AG10803 (cell line): ENCODE data around the gene TMEM225B.
"Not testable (repeated sequence)": the region's sequence is repeated elsewhere in the genome, so short reads cannot be mapped to it uniquely, and the experiment has no call there.

ENCODE experiments used
- DNase-seq: peaks from one replicate; pipeline ENCODE4 v3.0.0; 2010; ENCODE audit warnings: low read depth
- H3K4me3 ChIP-seq: 2 replicates; pipeline ENCODE4 v1.5.1; 2011; ENCODE audit warnings: mild to moderate bottlenecking, low read length, control low read depth
- CTCF ChIP-seq: conservative IDR thresholded peaks from 2 replicates; pipeline ENCODE4 v1.5.1; 2011; ENCODE audit warnings: mild to moderate bottlenecking, low read length, control low read depth, inconsistent platforms

Gene TMEM225B

GRCh38 chr7:99579956-99580777, 17.9 kb upstream of the TMEM225B start:
- peak overlapping the region; percentile 68 for H3K4me3 ChIP-seq
- DNase-seq, result peak; percentile 22
- peak; percentile 36 for TF ChIP-seq CTCF

GRCh38 chr7:99580778-99581332, 17.2 kb upstream of the TMEM225B start:
- H3K4me3 ChIP-seq, result peak overlapping the region; percentile 68

GRCh38 chr7:99588868-99589267, 9.2 kb upstream of the TMEM225B start:
- no peak for TF ChIP-seq CTCF
- no peak for DNase-seq
- no peak overlapping the region for H3K4me3 ChIP-seq

More at GRCh38 chr7:99580778-99581332, 17.2 kb upstream of the TMEM225B start:
- DNase-seq, result not testable (repeated sequence)

- no peak for TF ChIP-seq CTCF
- DNase-seq, result no peak
- no peak overlapping the region for H3K4me3 ChIP-seq
Measured at GRCh38 chr7:99594948-99595745, 2.9 kb upstream of the TMEM225B start.

GRCh38 chr7:99596408-99596955, 1.6 kb upstream of the TMEM225B start:
- no peak for TF ChIP-seq CTCF
- no peak for DNase-seq
- no peak overlapping the region for H3K4me3 ChIP-seq

GRCh38 chr7:99599836-99600235, 1.8 kb downstream of the TMEM225B start:
- no peak for TF ChIP-seq CTCF

GRCh38 chr7:99601656-99602310, 3.7 kb downstream of the TMEM225B start:
- no peak overlapping the region for H3K4me3 ChIP-seq
- no peak for TF ChIP-seq CTCF
- no peak for DNase-seq

More at GRCh38 chr7:99599836-99600235, 1.8 kb downstream of the TMEM225B start:
- no peak for DNase-seq
- H3K4me3 ChIP-seq, result no peak overlapping the region
